ENCODE results near the gene FCRLB. TPM values are rescaled to one million over a fixed set of nuclear protein-coding genes. Genes with fewer than 3 reads are reported as not detected.

The FCRLB gene
- total and polyA plus RNA-seq, 2 donors (not counting 1 experiment from before 2014, with no cell fraction given) = 3.8 to 6.4 TPM

GRCh38 chr1:161730050-161730564 is 8.8 kb downstream of the FCRLB start:
- 60% methylated on average over 1 of the region's 6 CpGs for WGBS (ENCODE audit: insufficient coverage)
- peak overlapping the region; percentile 62 for H3K27ac Mint-ChIP-seq
- no peak overlapping the region for H3K27ac ChIP-seq (ENCODE audit: low read length in 2 of 2)

More at GRCh38 chr1:161730050-161730564, 8.8 kb downstream of the FCRLB start:
- no peaks in the 10 kb centered on the region for H3K9me3 Mint-ChIP-seq (ENCODE audit: insufficient read depth)
- no peak for DNase-seq
- intact Hi-C loops (cut with micrococcal nuclease) = no loop called here
- H3K79me2 ChIP-seq (ENCODE audit: control insufficient read depth, insufficient read depth, low read length) = no peaks in the 10 kb centered on the region
- no peak overlapping the region for H3K4me2 ChIP-seq (replicated peaks; ENCODE audit: low read depth, low read length, poor library complexity, severe bottlenecking)
- CTCF ChIA-PET = interaction anchor here (0.9 to 8.6 kb wide), 3 partner anchors 9 to 82 kb away, joined by 4 to 142 read pairs (median 45); partner anchors contain the start of gene FCRLA
- no peak for ATAC-seq (ENCODE audit: low read depth)
- POLR2A ChIA-PET = interaction anchor here (1.0 kb wide), 1 partner anchor 26 kb away, joined by 3 read pairs; no protein-coding TSS in a partner anchor
- peaks cover 14 to 22% of the 10 kb centered on the region in 2 donors for H3K4me1 ChIP-seq (ENCODE audit: control insufficient read depth in 2 of 2, insufficient read depth in 2 of 2, low read length in 2 of 2)
- H3K9ac ChIP-seq (ENCODE audit: low read length) = no peak overlapping the region
- no peak overlapping the region for H2AFZ ChIP-seq (ENCODE audit: insufficient read depth, low read depth, low read length, poor library complexity, severe bottlenecking)
- no peaks in the 10 kb centered on the region for H4K20me1 ChIP-seq (ENCODE audit: control insufficient read depth, insufficient read depth, low read length, poor library complexity, severe bottlenecking)
- no peaks in the 10 kb centered on the region for H3K9me3 ChIP-seq (ENCODE audit: control extremely low read depth in 1 of 3, control insufficient read depth in 2 of 3, insufficient read depth in 1 of 3, low read length in 2 of 3)
- H3K4me3 ChIP-seq (ENCODE audit: control extremely low read depth in 1 of 5, extremely low read depth in 1 of 5, insufficient read depth in 1 of 5, low read depth in 2 of 5, low read length in 4 of 5) = no peak overlapping the region
- TF ChIP-seq CTCF (IDR thresholded peaks at IDR 0.05) (no peak), EZH2 (IDR thresholded peaks at IDR 0.05; ENCODE audit: borderline replicate concordance, insufficient read depth, low read depth, low read length, poor library complexity, severe bottlenecking) (no peak)
- H3K4me3 Mint-ChIP-seq = no peak overlapping the region
- no peaks in the 10 kb centered on the region for H3K27me3 ChIP-seq (replicated peaks in 1 of 4; ENCODE audit: control extremely low read depth in 1 of 4, control insufficient read depth in 3 of 4, insufficient read depth in 4 of 4, low read length in 3 of 4)
- H3K27me3 Mint-ChIP-seq = no peaks in the 10 kb centered on the region
- peaks cover 34% of the 10 kb centered on the region for H3K4me1 Mint-ChIP-seq
- H3K36me3 ChIP-seq (replicated peaks in 1 of 2; ENCODE audit: control extremely low read depth in 1 of 2, control insufficient read depth in 1 of 2, extremely low read depth in 1 of 2, insufficient read depth in 2 of 2, low read length in 1 of 2) = no peaks in the 10 kb centered on the region

Measured in B cell (primary cell).